ENCODE results near the gene SLC35A2. TPM values are rescaled to one million over a fixed set of nuclear protein-coding genes. Genes with fewer than 3 reads are reported as not detected.
"Not testable (repeated sequence)": the region's sequence is repeated elsewhere in the genome, so short reads cannot be mapped to it uniquely, and the experiment has no call there.

Gene SLC35A2
- total RNA-seq, 2 donors from 2014 or later, result 13.8 to 17.4 TPM

DNA sequence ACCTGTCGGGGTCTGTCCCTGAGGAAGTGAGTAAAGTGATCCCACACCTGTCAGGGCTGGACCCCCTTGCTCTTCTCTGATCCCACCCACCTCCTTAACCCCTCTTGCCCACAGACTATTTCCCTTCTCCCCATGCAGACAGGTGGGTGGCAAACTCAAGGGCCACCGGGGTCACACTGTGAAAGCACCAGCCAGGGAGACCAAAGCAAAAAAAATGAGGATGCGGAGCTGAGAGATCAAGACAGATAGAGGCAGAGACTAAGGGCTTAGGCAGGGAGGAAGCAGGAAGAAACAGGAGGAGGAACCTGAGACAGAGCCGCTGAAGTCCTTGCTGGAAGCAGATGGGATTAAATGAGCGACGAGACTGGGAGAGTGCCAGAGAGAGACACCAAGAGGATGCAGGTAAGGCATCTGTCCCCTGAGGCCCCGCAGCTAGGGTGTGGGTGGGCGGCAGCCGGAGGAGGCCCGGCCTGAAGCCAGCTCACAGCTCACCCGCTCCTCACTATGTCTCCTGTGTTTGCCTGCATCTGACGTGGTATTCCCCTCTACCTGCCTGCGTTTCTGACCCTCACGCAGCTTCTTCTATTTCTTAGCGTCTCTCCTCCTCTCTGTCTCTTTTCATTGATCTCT is 21.0 kb downstream of the SLC35A2 start:
- ATAC-seq (no peak), DNase-seq (no peak)
- intact Hi-C loops (cut with DNase I), result loop anchor here in 1 of 2 donors (5.0 kb wide), 1 partner anchor 88 kb away; the partner anchor contains the start of gene HDAC6

DNA sequence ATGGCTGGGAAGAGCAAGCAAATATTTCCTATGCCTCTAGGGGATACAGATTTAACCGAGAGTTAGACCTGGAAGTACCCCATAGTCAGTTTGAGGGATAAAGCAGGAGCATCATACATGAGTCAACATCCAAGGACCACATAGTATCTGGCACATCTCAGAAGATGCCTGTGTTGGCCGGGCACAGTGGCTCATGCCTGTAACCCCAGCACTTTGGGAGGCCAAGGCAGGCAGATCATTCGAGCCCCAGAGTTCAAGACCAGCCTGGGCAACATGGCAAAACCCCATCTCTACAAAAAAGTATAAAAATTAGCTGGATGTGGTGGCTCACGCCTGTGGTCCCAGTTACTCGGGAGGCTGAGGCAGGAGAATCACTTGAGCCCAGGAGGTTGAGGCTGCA is 24.9 kb downstream of the SLC35A2 start:
- intact Hi-C loops (cut with DNase I); DNase-seq; ATAC-seq: not testable (repeated sequence)

DNA sequence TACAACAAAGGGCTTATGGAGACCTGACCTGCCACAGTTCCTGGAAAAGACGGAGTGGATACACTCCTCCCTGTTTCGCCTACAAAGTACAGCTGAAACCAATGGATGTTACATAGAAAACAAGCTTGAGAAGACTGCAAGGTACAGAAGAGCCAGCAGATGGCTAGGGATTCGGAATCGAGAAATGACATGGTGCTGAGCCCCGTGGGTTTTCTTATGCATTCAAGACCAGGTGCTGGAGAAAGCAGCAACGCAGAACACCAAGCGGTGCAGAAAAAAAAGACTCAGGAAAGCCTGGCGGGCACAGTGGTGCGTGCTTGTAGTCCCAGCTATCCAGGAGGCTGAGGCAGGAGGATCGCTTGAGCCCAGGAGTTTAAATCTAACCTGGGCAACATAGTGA is 27.7 kb downstream of the SLC35A2 start:
- intact Hi-C loops (cut with DNase I), result no loop called here
- no peak for DNase-seq
- no peak for ATAC-seq

DNA sequence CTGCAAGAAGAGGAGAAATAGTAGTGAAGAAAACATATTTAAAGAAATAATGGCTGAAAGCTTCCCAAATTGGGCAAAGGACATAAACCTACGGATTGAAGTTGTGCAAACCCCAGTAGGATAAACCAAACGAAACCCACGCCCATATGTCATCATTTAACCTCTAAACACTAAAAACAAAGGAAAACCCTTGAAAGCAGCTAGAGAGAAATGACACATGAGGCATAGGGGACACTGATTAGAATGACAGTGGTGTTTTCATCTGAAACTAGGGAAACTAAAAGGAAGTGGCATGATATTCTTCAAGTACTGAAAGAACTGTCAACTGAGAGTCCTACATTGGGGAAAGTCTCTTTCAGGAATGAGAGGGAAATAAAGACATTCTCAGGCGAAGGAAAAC is 34.5 kb downstream of the SLC35A2 start:
- DNase-seq; intact Hi-C loops (cut with DNase I); ATAC-seq: not testable (repeated sequence)

DNA sequence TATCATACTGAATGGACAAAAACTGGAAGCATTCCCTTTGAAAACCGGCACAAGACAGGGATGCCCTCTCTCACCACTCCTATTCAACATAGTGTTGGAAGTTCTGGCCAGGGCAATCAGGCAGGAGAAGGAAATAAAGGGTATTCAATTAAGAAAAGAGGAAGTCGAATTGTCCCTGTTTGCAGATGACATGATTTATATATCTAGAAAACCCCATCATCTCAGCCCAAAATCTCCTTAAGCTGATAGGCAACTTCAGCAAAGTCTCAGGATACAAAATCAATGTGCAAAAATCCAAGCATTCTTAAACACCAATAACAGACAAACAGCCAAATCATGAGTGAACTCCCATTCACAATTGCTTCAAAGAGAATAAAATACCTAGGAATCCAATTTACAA is 39.4 kb downstream of the SLC35A2 start:
- DNase-seq; ATAC-seq; intact Hi-C loops (cut with DNase I): not testable (repeated sequence)

DNA sequence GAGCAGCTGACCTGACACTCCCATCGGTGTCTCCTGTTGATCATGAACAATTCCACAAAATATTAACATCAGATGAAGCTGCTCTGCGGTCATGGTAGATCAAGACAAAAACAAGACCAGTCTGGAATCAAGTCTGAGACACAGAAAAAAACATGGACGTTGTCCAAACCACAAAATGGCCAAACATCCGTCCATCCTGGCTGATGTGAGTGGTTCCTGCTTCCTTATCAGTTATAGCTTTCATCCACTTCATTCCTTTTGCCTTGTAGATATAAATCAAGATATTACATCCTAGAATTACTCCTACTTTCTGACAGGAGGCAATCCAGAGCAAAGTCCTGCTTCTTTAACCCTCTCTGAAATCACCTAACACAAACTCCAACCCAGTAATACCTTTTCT is 47.2 kb downstream of the SLC35A2 start:
- intact Hi-C loops (cut with DNase I), result no loop called here
- DNase-seq (no peak), ATAC-seq (no peak)

DNA sequence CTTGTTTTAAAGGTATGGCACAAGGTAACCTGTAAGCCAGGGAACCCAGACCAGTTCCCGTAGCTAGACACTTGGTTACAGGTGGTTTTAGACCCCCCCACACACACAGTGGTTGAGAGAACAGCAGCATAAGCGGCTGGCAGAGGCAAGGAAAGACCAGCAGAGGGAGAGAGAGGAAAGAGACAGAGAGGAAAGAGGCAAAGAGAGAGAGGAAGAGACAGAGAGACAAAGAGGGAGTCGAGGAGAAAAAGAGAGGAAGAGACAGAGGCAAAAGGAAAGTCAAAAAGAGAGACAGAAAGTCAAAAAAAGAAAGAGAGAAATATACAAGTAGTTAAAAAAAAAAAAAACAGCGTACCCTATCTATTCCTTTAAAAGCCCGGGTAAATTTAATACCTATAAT is 56.5 kb downstream of the SLC35A2 start:
- ATAC-seq (no peak), DNase-seq (no peak)
- intact Hi-C loops (cut with DNase I), result no loop called here

DNA sequence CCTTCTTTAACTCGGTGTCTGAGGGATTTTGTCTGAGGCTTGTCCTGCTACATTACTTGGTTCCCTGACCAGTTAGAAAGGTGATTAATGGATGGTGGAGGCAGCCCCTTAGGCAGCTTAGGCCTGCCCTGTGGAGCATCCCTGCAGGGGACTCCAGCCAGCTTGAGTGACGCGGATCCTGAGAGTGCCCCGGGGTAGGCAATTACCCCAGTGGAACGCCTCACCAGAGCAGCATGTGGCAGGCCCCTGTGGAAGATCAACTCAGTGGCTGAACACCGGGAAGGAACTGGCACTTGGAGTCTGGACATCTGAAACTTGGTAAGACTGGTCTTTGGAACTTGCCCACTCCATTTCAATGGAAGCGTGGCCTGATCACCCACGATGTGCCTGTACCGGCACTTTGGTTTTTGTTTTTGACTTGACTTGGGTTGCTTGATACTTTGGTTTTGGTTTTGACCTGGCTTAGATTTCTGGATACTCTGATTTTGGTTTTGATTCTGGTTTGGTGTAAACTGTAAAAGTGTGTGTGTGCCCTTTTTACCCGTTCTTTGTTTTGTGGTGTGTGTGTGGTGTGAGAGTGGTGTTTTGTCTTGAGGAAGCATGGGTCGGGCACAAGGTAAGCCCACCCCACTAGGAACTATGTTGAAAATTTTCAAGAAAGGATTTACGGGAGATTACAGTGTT is 57.2 kb downstream of the SLC35A2 start:
- intact Hi-C loops (cut with DNase I); ATAC-seq; DNase-seq: not testable (repeated sequence)

DNA sequence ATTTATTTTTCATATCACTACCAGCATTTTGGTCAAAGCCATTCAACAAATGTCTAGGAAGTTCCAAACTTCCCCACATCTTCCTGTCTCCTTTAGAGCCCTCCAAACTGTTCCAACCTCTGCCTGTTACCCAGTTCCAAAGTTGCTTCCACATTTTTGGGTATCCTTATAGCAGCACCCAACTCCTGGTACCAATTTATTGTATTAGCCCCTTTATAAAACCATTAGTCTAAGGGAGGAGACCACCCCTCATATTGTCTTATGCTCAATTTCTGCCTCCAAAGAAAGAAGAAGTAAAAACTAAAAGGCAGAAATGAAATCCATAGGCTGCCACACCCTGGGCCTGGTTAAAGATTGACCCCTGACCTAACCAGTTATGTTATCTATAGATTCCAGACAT is 58.0 kb downstream of the SLC35A2 start:
- intact Hi-C loops (cut with DNase I); ATAC-seq; DNase-seq: not testable (repeated sequence)

Other genes starting within 250 kb of the SLC35A2 start
- gene WAS, start 227.8 kb downstream of the SLC35A2 start, total RNA-seq, result 1 to 10 TPM; 5.0 to 9.1 TPM
- 1 to 10 TPM; 3.6 to 3.8 TPM for gene SUV39H1, start 214.9 kb downstream of the SLC35A2 start, total RNA-seq
- not detected for gene GLOD5, start 149.9 kb downstream of the SLC35A2 start, total RNA-seq
- not detected for gene GATA1, start 125.1 kb downstream of the SLC35A2 start, total RNA-seq
- gene HDAC6, start 109.6 kb downstream of the SLC35A2 start, total RNA-seq, result 10 to 100 TPM; 43.1 to 44.6 TPM
- gene ERAS, start 85.1 kb downstream of the SLC35A2 start, total RNA-seq, result not detected
- gene PCSK1N, start 76.0 kb downstream of the SLC35A2 start, total RNA-seq, result 1 to 10 TPM; 3.9 to 9.8 TPM
- gene TIMM17B, start 13.9 kb downstream of the SLC35A2 start, total RNA-seq, result 10 to 100 TPM; 52.4 to 60.3 TPM
- gene PQBP1, start 13.7 kb downstream of the SLC35A2 start, total RNA-seq, result 10 to 100 TPM; 49.5 to 63.7 TPM
- 1 to 10 TPM; 4.0 to 5.5 TPM for gene PIM2, start 7.4 kb upstream of the SLC35A2 start, total RNA-seq
- 10 to 100 TPM; 19.0 to 27.0 TPM for gene OTUD5, start 46.0 kb upstream of the SLC35A2 start, total RNA-seq
- gene KCND1, start 60.2 kb upstream of the SLC35A2 start, total RNA-seq, result 1 to 10 TPM in 1 of 2 donors, under 1 TPM in 1; 0.99 to 1.4 TPM
- 10 to 100 TPM; 23.7 to 25.4 TPM for gene GRIPAP1, start 90.6 kb upstream of the SLC35A2 start, total RNA-seq
- 10 to 100 TPM; 34.5 to 36.2 TPM for gene TFE3, start 131.7 kb upstream of the SLC35A2 start, total RNA-seq
- gene CCDC120, start 147.4 kb upstream of the SLC35A2 start, total RNA-seq, result 1 to 10 TPM; 2.4 to 2.7 TPM
- gene PRAF2, start 162.4 kb upstream of the SLC35A2 start, total RNA-seq, result 10 to 100 TPM; 15.6 to 20.1 TPM
- gene WDR45, start 168.2 kb upstream of the SLC35A2 start, total RNA-seq, result 10 to 100 TPM; 52.3 to 61.1 TPM
- 10 to 100 TPM; 17.1 to 19.4 TPM for gene GPKOW, start 212.1 kb upstream of the SLC35A2 start, total RNA-seq

Measured in left cardiac atrium (tissue), 4 donors.